GM23338 (cell line): ENCODE results near the gene CCDC24. TPM values are rescaled to one million over a fixed set of nuclear protein-coding genes. Genes with fewer than 3 reads are reported as not detected.
A peak's percentile ranks its signal among the peaks of the same experiment; 100 is the strongest.

ENCODE experiments used
- ATAC-seq: fragments of 200-7000 bp; cut with Tn5 transposase; 3 replicates; pipeline ENCODE4 v1.9.1; 2020
- DNase-seq: peaks from one replicate; pipeline ENCODE4 v3.0.0-alpha.2; 2015; ENCODE audit warnings: low spot score
- H2AFZ ChIP-seq: fragments of 200-600 bp; sonication (generic); 2 replicates; pipeline ENCODE4 v1.8.0; 2016; ENCODE audit warnings: antibody characterized with exemption, mild to moderate bottlenecking, moderate library complexity
- H3F3A ChIP-seq: fragments of 200-600 bp; sonication (generic); replicated peaks from 2 replicates; pipeline ENCODE4 v1.8.0; 2017; ENCODE audit warnings: antibody characterized with exemption, mixed run types, low read depth
- H3K27ac ChIP-seq: fragments of 200-600 bp; sonication (generic); 2 replicates; pipeline ENCODE4 v1.6.1; 2016; ENCODE audit warnings: low read depth
- H3K27me3 ChIP-seq: fragments of 200-600 bp; sonication (generic); 2 replicates; pipeline ENCODE4 v1.8.0; 2016; ENCODE audit warnings: mild to moderate bottlenecking, mixed run types, moderate library complexity; ENCODE audit not compliant: insufficient read depth
- H3K36me3 ChIP-seq: fragments of 200-600 bp; sonication (generic); 2 replicates; pipeline ENCODE4 v1.8.0; 2016; ENCODE audit warnings: mild to moderate bottlenecking; ENCODE audit not compliant: insufficient read depth
- H3K4me1 ChIP-seq: fragments of 200-600 bp; sonication (generic); 2 replicates; pipeline ENCODE4 v1.8.0; 2016; ENCODE audit warnings: mild to moderate bottlenecking, moderate library complexity; ENCODE audit not compliant: insufficient read depth
- H3K4me2 ChIP-seq: fragments of 200-600 bp; sonication (generic); 2 replicates; pipeline ENCODE4 v1.7.1; 2017; ENCODE audit warnings: mixed run types
- H3K4me3 ChIP-seq: fragments of 200-600 bp; sonication (generic); 2 replicates; pipeline ENCODE4 v1.6.1; 2016; ENCODE audit warnings: mixed run types
- H3K79me2 ChIP-seq: fragments of 200-600 bp; sonication (generic); replicated peaks from 2 replicates; pipeline ENCODE4 v1.8.0; 2017; ENCODE audit warnings: mild to moderate bottlenecking; ENCODE audit not compliant: insufficient read depth
- H3K9me2 ChIP-seq: fragments of 200-600 bp; sonication (generic); 2 replicates; pipeline ENCODE4 v1.8.0; 2017; ENCODE audit not compliant: insufficient read depth
- H4K20me1 ChIP-seq: fragments of 200-600 bp; sonication (generic); replicated peaks from 2 replicates; pipeline ENCODE4 v1.8.0; 2017; ENCODE audit warnings: mild to moderate bottlenecking; ENCODE audit not compliant: insufficient read depth
- H3K27ac Mint-ChIP-seq: 2 replicates; pipeline ENCODE4 v1.8.0; 2020; ENCODE audit warnings: inconsistent platforms, mild to moderate bottlenecking, moderate library complexity, mixed read lengths
- H3K27me3 Mint-ChIP-seq: 3 replicates; pipeline ENCODE4 v1.8.0; 2022; ENCODE audit warnings: low read depth, mild to moderate bottlenecking, moderate library complexity, mixed read lengths, inconsistent platforms; ENCODE audit not compliant: insufficient read depth, poor library complexity
- H3K36me3 Mint-ChIP-seq: 3 replicates; pipeline ENCODE4 v1.8.0; 2021; ENCODE audit warnings: low read depth, mild to moderate bottlenecking, inconsistent platforms, moderate library complexity, mixed read lengths
- H3K4me1 Mint-ChIP-seq: 3 replicates; pipeline ENCODE4 v1.8.0; 2020; ENCODE audit warnings: mild to moderate bottlenecking, inconsistent platforms, mixed read lengths
- H3K4me3 Mint-ChIP-seq: 3 replicates; pipeline ENCODE4 v1.8.0; 2021; ENCODE audit warnings: moderate library complexity, mild to moderate bottlenecking, inconsistent platforms, mixed read lengths
- H3K9me3 Mint-ChIP-seq: 3 replicates; pipeline ENCODE4 v1.8.0; 2020; ENCODE audit warnings: moderate library complexity, mild to moderate bottlenecking, inconsistent platforms, mixed read lengths
- CTCF ChIP-seq, 2 experiments: fragments of 200-600 bp in 1 of 2; sonication (generic) in 1 of 2; conservative IDR thresholded peaks; 2 replicates each; pipeline versions ENCODE4 v1.5.1 to v1.6.1; 2016 to 2017; ENCODE audit warnings: antibody characterized with exemption in 2 of 2, low read depth in 2 of 2, mild to moderate bottlenecking in 2 of 2, moderate library complexity in 1 of 2
- STAT1 ChIP-seq: IDR thresholded peaks from one replicate; pipeline ENCODE4 v1.6.1; 2016; ENCODE audit warnings: antibody characterized with exemption; ENCODE audit not compliant: unreplicated experiment
- ZNF331 ChIP-seq: fragments of 250-450 bp; sonication (Bioruptor Pico); IDR thresholded peaks from 2 replicates; pipeline ENCODE4 v1.5.0; 2020; ENCODE audit warnings: low read depth, mild to moderate bottlenecking, moderate library complexity
- ZNF462 ChIP-seq: fragments of 250-450 bp; sonication (Bioruptor Pico); IDR thresholded peaks from 2 replicates; pipeline ENCODE4 v1.5.0; 2020; ENCODE audit warnings: mild to moderate bottlenecking, moderate library complexity
- polyA plus RNA-seq: library from polyadenylated mRNA; unstranded; fragments of >200 nt; fragmentation: Nextera tagmentation; extraction: Ambion mirVana; gene quantifications from 2 replicates; pipeline ENCODE4 v1.2.1, GENCODE V29; 2016
- total RNA-seq: library from RNA; depleted of rRNA; stranded (reverse); fragments of >200 nt; shearing (Covaris generic); gene quantifications from 2 replicates; pipeline ENCODE4 v1.2.3, GENCODE V29; 2014

Gene CCDC24
- total and polyA plus RNA-seq, 2 experiments from 2014 or later = 8.3 to 17.2 TPM

DNA sequence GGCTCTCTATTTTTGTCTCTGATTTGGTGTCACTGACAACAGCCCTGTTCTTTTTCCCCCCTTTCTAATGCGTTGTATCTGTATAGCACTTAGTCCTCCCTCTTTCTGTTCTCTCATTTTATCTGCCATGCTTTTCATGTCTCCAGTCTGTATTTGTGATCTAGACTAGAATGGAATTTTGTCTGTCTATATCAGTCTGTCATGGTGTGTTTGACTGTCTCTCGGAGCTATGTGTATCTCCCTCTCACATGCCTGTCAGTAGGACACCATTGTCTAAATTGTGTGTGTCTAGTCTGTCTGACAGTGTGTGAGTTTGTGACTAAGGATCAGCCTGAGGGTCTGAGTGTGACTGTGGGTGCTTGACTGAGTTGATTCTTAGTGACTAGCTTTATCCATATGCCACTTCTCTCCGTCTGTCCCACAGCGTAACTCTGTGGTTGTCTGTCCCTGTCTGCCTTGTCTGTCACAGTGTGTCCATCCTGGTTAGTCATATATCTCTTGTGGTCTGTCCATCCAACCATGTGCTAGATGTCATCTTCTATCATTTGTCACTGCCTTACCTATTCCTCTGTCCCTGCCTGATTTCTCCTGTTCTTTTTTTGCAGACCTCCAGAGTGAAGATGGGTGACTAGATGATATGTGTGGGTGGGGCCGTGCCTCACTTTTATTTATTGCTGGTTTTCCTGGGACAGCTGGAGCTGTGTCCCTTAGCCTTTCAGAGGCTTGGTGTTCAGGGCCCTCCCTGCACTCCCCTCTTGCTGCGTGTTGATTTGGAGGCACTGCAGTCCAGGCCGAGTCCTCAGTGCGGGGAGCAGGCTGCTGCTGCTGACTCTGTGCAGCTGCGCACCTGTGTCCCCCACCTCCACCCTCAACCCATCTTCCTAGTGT lies 13.8 kb upstream of the CCDC24 start:
- no peak overlapping the region for H2AFZ ChIP-seq
- DNase-seq (no peak), ATAC-seq (no peak)
- H3K79me2 ChIP-seq = peaks cover 16% of the 10 kb centered on the region
- peaks cover 19% of the 10 kb centered on the region for H4K20me1 ChIP-seq
- H3K4me1 ChIP-seq = peaks cover 29% of the 10 kb centered on the region
- peak overlapping the region; percentile 90; the same call in 2 of the 3 replicates for H3K4me3 Mint-ChIP-seq
- no peak overlapping the region for H3K27ac ChIP-seq
- H3K36me3 ChIP-seq = 0 out of 2 replicates have a peak, but pooled peaks cover 7% of the 10 kb centered on the region
- H3K4me2 ChIP-seq = peak overlapping the region; percentile 98; the same call in 1 of the 2 replicates
- peaks cover 29% of the 10 kb centered on the region; the same call in 1 of the 2 replicates for H3F3A ChIP-seq
- H3K4me3 ChIP-seq = peak overlapping the region; percentile 88
- H3K27ac Mint-ChIP-seq = no peak overlapping the region
- peaks cover 35% of the 10 kb centered on the region for H3K27me3 Mint-ChIP-seq
- no peaks in the 10 kb centered on the region for H3K9me3 Mint-ChIP-seq
- no peaks in the 10 kb centered on the region for H3K9me2 ChIP-seq
- no peaks in the 10 kb centered on the region for H3K27me3 ChIP-seq
- H3K36me3 Mint-ChIP-seq = peaks cover 54% of the 10 kb centered on the region
- peaks cover 45% of the 10 kb centered on the region for H3K4me1 Mint-ChIP-seq
- TF ChIP-seq STAT1 = no peak
- no peak for TF ChIP-seq ZNF331 (CRISPR knock-in tag)
- no peak for TF ChIP-seq ZNF462
- no peak for TF ChIP-seq CTCF (conservative IDR thresholded peaks at IDR 0.05; ENCODE audit: low read depth in 2 of 2)
